NCI-H446 treated with DMSO at 0.1 percent for 48 hours (cell line): ENCODE measurements around the gene HS3ST5.
"Not testable (repeated sequence)": the region's sequence is repeated elsewhere in the genome, so short reads cannot be mapped to it uniquely, and the experiment has no call there.

Experiments used
- DNase-seq: peaks from one replicate; lab custom pipeline; 2025; lab: John Stamatoyannopoulos, UW

The HS3ST5 gene

DNA sequence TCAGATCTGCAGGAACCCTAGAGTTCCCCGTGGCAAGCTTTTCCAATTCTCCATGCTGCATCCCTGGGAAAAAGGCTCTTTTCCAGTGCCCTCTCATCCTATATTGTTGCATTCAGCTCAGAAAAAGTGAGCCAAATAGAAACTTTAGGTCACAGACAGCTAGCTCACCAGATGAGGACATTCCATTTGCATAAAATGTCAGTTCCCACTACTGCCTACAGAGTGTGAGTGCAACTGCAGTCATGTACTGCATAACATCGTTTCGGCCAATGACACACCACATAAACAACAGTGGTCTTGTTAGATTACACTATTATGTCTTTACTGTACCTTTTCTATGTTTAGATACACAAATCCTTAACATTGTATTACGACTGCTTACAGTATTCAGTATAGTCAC lies 8.6 kb downstream of the HS3ST5 start:
- no peak for DNase-seq

DNA sequence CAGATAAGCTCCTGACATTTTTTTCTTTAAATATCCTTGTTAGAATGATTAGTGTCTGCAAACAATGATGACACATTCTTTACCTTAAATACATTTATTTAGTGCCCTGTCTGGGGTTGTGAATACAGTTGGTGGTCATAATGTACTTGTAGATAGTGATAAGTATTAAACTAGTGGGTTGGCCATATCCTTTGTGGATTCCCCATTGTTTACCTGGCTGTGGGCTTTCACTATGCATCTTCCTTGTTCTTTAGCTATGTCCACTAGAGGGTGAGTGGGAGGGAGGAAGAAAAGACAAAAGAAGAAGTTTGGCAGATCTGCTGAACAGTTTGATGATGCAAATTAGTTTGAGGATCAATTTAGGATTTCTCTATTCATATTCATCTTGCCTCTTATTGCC lies 15.7 kb downstream of the HS3ST5 start:
- DNase-seq = no peak

GRCh38 chr6:114323784-114324183 lies 19.0 kb downstream of the HS3ST5 start:
- no peak for DNase-seq

DNA sequence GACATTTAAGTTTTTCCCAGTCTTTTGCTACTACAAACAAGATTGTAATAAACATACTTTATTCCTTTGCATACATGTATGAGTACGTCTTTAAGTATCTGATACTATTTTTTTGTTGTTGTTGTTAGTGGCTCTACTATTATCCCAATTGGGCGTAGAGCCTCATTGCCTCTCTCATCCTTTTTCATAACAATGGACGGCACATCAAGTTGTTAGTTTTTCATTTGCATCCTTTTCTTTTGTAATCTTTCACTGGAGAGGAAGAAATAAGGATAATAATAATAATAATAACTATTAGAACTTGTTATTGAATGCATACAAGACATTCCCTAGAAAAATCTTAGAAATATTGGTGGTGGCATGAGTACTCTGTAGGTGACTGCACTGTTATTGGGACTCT lies 23.1 kb downstream of the HS3ST5 start:
- DNase-seq = no peak

DNA sequence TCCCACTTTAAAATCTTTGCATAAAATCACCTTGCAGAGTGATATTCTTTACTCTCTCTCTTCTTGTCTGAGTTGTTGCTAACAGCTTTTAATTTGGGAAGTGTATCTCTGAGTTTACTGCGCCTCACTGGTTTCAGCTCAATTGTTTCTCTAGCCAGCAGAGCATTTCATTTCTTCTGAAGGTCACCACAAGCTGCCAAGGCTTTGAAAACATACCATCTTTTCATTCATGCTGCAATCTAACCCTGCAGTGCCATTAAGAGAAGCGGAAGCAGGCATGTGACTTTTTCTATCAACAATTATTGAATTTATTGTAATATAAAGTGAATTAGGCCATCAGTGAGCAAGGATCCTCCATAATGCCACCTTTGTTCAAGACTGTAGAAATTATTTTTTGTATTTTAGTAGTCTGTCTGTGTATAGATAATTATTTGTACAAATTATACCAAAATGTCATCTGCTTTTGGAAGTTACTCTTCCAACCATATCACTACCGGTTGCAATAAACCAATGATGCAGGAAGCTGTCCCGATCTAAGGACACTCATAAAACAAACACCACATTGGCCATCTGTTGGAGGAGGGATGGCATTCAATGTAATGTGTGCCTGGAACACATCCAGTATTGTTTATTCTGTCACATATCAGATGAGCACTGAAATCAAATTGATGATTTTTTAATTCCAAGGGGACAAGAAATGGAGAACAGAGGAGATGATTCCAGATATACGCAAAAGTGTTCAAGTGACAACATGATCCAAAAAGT lies 26.8 kb downstream of the HS3ST5 start:
- DNase-seq = peak; percentile 60

DNA sequence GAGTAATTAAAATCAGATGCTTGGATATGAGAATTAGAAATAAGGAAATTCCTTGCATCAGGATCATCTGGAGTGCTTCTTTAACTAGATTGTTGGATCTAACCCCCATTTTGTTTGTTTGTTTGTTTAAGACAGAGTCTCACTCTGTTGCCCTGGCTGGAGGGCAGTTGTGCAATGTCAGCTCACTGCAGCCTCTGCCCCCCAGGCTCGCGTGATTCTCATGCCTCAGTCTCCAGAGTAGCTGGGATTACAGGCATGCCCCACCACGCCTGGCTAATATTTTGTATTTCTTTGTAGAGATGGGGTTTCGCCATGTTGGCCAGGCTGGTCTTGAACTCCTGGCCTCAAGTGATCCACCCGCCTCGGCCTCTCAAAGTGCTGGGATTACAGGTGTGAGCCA lies 29.0 kb downstream of the HS3ST5 start:
- not testable (repeated sequence) for DNase-seq

DNA sequence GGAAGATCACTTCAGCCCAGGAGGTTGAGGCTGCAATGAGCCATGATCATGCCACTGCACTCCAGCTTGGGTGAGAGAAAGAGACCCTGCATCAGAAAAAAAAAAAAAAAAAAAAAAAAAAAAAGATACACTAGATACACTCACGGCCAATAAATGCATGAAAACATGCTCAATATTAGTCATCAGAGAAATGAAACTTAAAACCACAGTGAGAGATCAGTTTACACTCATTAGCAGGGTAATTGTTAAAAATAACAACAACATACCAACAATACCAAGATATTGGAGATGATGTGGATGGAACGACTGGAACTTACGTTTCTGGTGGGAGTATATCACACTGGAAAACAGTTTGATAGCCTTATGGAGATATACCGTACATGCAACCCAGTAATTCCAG lies 29.9 kb downstream of the HS3ST5 start:
- no peak for DNase-seq

- no peak for DNase-seq
These were observed 32.8 kb downstream of the HS3ST5 start for GRCh38 chr6:114310053-114310452.

DNA sequence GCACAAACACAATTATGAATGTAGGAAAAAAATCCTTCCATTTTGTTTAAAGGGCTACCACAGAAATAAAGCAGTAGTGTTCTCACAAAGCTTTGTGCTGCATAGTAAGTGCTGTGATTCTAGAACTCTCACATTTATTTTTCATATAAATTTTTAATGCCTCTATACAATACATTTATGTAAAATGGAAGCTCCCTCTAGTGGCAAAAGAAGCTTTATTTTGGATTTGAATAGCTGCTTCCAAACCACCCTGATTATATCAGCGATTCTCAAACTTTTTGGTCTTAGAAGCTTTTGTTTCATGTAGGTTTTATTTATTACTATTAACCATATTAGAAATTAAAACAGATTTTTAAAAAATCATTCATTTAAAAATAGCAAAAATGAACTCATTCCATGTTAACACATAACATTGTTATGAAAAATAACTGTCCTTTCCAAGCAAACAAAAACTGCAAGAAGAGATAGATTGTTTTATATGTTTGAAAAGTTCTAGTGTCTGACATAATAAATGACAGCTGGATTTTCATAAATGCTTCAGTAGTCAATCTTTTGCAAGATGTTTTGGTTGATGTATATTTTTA lies 38.4 kb downstream of the HS3ST5 start:
- peak; percentile 29 for DNase-seq

GRCh38 chr6:114301596-114302219 lies 41.1 kb downstream of the HS3ST5 start:
- no peak for DNase-seq

GRCh38 chr6:114297135-114297534 lies 45.7 kb downstream of the HS3ST5 start:
- no peak for DNase-seq

- DNase-seq = no peak
These were observed 50.4 kb downstream of the HS3ST5 start for GRCh38 chr6:114292431-114292830.

GRCh38 chr6:114291428-114291827 lies 51.4 kb downstream of the HS3ST5 start:
- DNase-seq = no peak

GRCh38 chr6:114290864-114291263 lies 52.0 kb downstream of the HS3ST5 start:
- no peak for DNase-seq

GRCh38 chr6:114288701-114289495 lies 53.9 kb downstream of the HS3ST5 start:
- DNase-seq = no peak

- DNase-seq = no peak
These were observed 55.4 kb downstream of the HS3ST5 start for GRCh38 chr6:114287461-114287860.

- DNase-seq = no peak
These were observed 56.6 kb downstream of the HS3ST5 start for GRCh38 chr6:114286211-114286610.

DNA sequence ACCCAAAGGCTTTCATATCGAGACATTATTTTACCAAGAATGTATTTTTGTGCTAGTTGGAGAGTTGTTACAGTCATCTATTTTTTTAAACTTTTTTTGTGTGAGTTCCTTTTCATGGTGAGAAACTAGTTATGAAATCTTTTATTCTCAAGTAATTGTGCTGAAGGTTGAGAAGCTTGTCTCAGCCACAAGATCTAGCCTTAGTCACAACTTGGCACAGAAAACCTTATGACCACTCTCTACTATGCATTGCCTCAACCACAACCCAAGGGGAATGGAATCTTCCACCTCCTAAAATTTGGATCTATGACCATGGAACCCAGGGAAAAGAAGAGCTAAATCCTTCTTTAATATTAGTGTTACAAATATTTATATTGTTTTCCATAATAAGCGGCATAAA lies 58.5 kb downstream of the HS3ST5 start:
- DNase-seq = no peak

GRCh38 chr6:114282292-114282691 lies 60.5 kb downstream of the HS3ST5 start:
- peak; percentile 21 for DNase-seq

- DNase-seq = peak; percentile 16
These were observed 61.3 kb downstream of the HS3ST5 start for GRCh38 chr6:114281496-114281895.

DNA sequence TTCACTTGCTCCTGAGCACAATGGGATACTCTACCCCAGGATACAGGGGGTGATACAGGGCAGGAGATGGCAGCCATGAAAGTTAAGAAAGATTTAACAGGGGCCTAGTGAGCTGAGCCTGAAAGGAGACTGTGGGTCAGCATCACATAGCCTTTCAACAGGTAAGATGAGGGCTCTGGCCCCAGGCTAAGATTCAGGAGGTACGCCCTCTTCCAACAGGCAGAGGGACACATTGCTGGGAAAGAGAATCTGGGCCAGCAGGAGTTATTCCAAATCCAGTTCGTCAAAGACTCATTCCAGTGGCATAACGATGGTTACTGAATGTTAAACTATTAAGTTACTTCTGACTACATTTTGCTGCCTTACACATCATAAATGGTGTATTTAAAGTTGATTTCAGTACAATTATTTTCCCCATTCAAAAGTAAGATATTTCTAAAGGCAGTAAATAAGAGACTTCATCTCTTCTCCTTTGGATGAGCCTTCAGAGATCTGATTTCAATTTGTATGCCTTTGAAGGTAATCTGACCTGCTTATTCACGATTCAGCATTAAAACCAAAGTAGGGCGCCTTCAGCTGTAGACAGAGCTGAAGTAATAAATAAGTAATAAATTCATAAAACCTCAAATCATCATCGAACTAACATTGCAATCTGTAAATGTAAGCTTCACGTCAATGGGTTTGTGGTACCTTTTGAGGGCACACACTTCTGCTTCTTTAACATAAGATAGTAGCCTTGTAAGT lies 62.4 kb downstream of the HS3ST5 start:
- no peak for DNase-seq

- no peak for DNase-seq
These were observed 65.6 kb downstream of the HS3ST5 start for GRCh38 chr6:114277220-114277619.
